RWPE2 (cell line): ENCODE results near the gene NR1I2.

Source experiments
- ATAC-seq: fragments of 200-7000 bp; cut with Tn5 transposase; 3 replicates; pipeline ENCODE4 v1.9.1; 2021; ENCODE audit warnings: low read depth
- DNase-seq: peaks from one replicate; pipeline ENCODE4 v3.0.0-alpha.2; 2020; ENCODE audit warnings: low spot score
- H3K27ac ChIP-seq: fragments of 450-650 bp; 2 replicates; pipeline ENCODE4 v1.5.1; 2017; ENCODE audit warnings: mild to moderate bottlenecking; ENCODE audit not compliant: poor library complexity, severe bottlenecking
- H3K27me3 ChIP-seq: fragments of 250-450 bp; sonication (Bioruptor Pico); 2 replicates; pipeline ENCODE4 v1.5.1; 2021; ENCODE audit warnings: mild to moderate bottlenecking, moderate library complexity; ENCODE audit not compliant: insufficient read depth, poor library complexity, severe bottlenecking
- H3K36me3 ChIP-seq: fragments of 250-450 bp; sonication (Bioruptor Pico); 2 replicates; pipeline ENCODE4 v1.5.1; 2020; ENCODE audit warnings: low read depth, mild to moderate bottlenecking, moderate library complexity
- H3K4me1 ChIP-seq: fragments of 250-450 bp; sonication (Bioruptor Pico); 2 replicates; pipeline ENCODE4 v1.5.1; 2021; ENCODE audit warnings: mild to moderate bottlenecking, moderate library complexity; ENCODE audit not compliant: insufficient read depth, poor library complexity, severe bottlenecking
- H3K4me3 ChIP-seq: fragments of 250-450 bp; sonication (Bioruptor Pico); 2 replicates; pipeline ENCODE4 v1.5.1; 2021; ENCODE audit warnings: mild to moderate bottlenecking, moderate library complexity; ENCODE audit not compliant: severe bottlenecking
- H3K9me3 ChIP-seq: fragments of 250-450 bp; sonication (Bioruptor Pico); 2 replicates; pipeline ENCODE4 v1.5.1; 2021; ENCODE audit warnings: mild to moderate bottlenecking, moderate library complexity; ENCODE audit not compliant: severe bottlenecking
- CTCF ChIP-seq: fragments of 450-650 bp; IDR thresholded peaks from one replicate; pipeline ENCODE4 v1.5.1; 2017; ENCODE audit warnings: mild to moderate bottlenecking, moderate library complexity; ENCODE audit not compliant: poor library complexity, severe bottlenecking

Gene NR1I2

GRCh38 chr3:119743921-119744320, 38.0 kb upstream of the NR1I2 start:
- no peak for DNase-seq

GRCh38 chr3:119745942-119746341, 36.0 kb upstream of the NR1I2 start:
- Histone ChIP-seq H3K4me3 (no peak overlapping the region), H3K9me3 (no peaks in the 10 kb centered on the region), H3K27me3 (peaks cover 7% of the 10 kb centered on the region), H3K36me3 (no peaks in the 10 kb centered on the region), H3K4me1 (no peaks in the 10 kb centered on the region), H3K27ac (no peak overlapping the region)
- DNase-seq (no peak), ATAC-seq (no peak)
- no peak for TF ChIP-seq CTCF

More at GRCh38 chr3:119743921-119744320, 38.0 kb upstream of the NR1I2 start:
- Histone ChIP-seq H3K4me1 (no peaks in the 10 kb centered on the region), H3K9me3 (no peaks in the 10 kb centered on the region), H3K27ac (no peak overlapping the region), H3K27me3 (peaks cover 7% of the 10 kb centered on the region), H3K4me3 (no peak overlapping the region), H3K36me3 (no peaks in the 10 kb centered on the region)
- ATAC-seq = no peak
- TF ChIP-seq CTCF = no peak

GRCh38 chr3:119746423-119746822, 35.5 kb upstream of the NR1I2 start:
- no peak for TF ChIP-seq CTCF
- ATAC-seq (no peak), DNase-seq (no peak)
- no peak overlapping the region for H3K4me3 ChIP-seq
- no peak overlapping the region for H3K27ac ChIP-seq
- H3K36me3 ChIP-seq = no peaks in the 10 kb centered on the region
- no peaks in the 10 kb centered on the region for H3K4me1 ChIP-seq
- peaks cover 7% of the 10 kb centered on the region for H3K27me3 ChIP-seq
- no peaks in the 10 kb centered on the region for H3K9me3 ChIP-seq

GRCh38 chr3:119747357-119747756, 34.5 kb upstream of the NR1I2 start:
- DNase-seq = no peak

More at GRCh38 chr3:119747357-119747756, 34.5 kb upstream of the NR1I2 start:
- peaks cover 7% of the 10 kb centered on the region for H3K27me3 ChIP-seq
- H3K4me1 ChIP-seq = no peaks in the 10 kb centered on the region
- H3K36me3 ChIP-seq = no peaks in the 10 kb centered on the region
- H3K27ac ChIP-seq = no peak overlapping the region
- no peak for TF ChIP-seq CTCF
- no peaks in the 10 kb centered on the region for H3K9me3 ChIP-seq
- H3K4me3 ChIP-seq = no peak overlapping the region
- no peak for ATAC-seq
